ENCODE results near the gene FOXI1. TPM values are rescaled to one million over a fixed set of nuclear protein-coding genes. Genes with fewer than 3 reads are reported as not detected.

Gene FOXI1
- total RNA-seq, 1 donor from 2014 or later = not detected

DNA sequence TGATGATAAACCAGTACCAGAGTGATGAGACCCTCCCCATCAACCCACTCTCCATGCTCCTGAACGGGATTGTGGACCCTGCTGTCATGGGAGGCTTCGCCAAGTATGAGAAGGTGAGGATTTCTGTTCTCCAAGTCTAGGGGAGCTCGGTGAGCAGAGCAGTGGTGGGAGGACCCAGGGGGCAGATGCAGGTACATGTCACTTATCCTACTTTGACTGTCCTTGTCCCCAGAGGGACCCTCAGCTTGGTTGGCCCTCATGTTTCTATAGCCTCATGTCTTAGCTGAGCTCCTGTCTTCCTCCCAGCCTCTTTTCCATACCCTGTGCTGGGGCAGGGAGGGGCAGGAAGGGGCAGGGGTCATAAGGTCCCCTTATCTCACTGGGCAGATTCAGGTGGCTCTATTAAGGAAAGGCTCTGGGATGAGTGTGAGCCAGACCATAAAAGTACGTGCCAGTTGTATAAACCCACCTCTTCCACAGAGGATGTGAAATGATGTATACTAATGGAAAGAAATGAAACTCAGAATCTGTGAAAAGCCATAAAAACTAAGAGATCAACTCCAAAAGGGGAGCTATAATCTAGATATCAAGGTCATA is 38.0 kb upstream of the FOXI1 start:
- Mint-ChIP-seq H3K9me3 (ENCODE audit: low read depth) (no peaks in the 10 kb centered on the region), H3K27me3 (peaks cover 19% of the 10 kb centered on the region)
- TF ChIP-seq CTCF (IDR thresholded peaks at IDR 0.05; ENCODE audit: unreplicated experiment) = no peak

DNA sequence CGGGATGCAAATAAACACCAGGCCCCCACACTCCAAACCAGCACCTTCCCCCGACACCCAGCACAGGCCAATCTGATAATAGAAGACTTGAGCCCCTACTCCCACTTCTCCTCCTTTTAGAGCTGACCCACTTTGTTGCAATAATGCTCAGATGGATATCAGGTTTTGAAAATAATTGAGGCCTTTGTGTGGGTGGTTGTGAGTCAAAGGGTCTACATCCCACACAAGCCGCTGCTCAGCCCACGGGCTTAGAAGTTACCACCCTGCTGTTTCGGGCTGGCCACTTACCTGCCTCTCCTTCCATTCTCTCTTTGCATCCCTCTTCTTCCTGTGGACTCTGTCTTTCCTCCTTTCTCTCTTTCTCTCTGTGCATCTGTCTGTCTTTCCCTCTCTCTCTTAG is 36.2 kb upstream of the FOXI1 start:
- no peaks in the 10 kb centered on the region for H3K4me1 Mint-ChIP-seq (ENCODE audit: low read depth)
- DNase-seq (ENCODE audit: low spot score, unreplicated experiment) = no peak
- H3K4me3 Mint-ChIP-seq (ENCODE audit: low read depth) = no peak overlapping the region
- TF ChIP-seq CTCF (IDR thresholded peaks at IDR 0.05; ENCODE audit: unreplicated experiment) = no peak
- no peaks in the 10 kb centered on the region for H3K9me3 Mint-ChIP-seq (ENCODE audit: low read depth)
- no peaks in the 10 kb centered on the region for H3K36me3 Mint-ChIP-seq (ENCODE audit: insufficient read depth)
- H3K27ac Mint-ChIP-seq = no peak overlapping the region
- peaks cover 20% of the 10 kb centered on the region for H3K27me3 Mint-ChIP-seq

More for the DNA sequence above, 38.0 kb upstream of the FOXI1 start:
- H3K4me1 Mint-ChIP-seq (ENCODE audit: low read depth) = no peaks in the 10 kb centered on the region
- H3K4me3 Mint-ChIP-seq (ENCODE audit: low read depth) = no peak overlapping the region
- no peak for DNase-seq (ENCODE audit: low spot score, unreplicated experiment)
- no peaks in the 10 kb centered on the region for H3K36me3 Mint-ChIP-seq (ENCODE audit: insufficient read depth)
- no peak overlapping the region for H3K27ac Mint-ChIP-seq

GRCh38 chr5:170070556-170071412 is 34.9 kb upstream of the FOXI1 start:
- no peak overlapping the region for H3K4me3 Mint-ChIP-seq (ENCODE audit: low read depth)
- peak; percentile 47 for DNase-seq (ENCODE audit: low spot score, unreplicated experiment)
- no peaks in the 10 kb centered on the region for H3K36me3 Mint-ChIP-seq (ENCODE audit: insufficient read depth)
- H3K9me3 Mint-ChIP-seq (ENCODE audit: low read depth) = no peaks in the 10 kb centered on the region
- H3K27ac Mint-ChIP-seq = no peak overlapping the region
- no peaks in the 10 kb centered on the region for H3K4me1 Mint-ChIP-seq (ENCODE audit: low read depth)
- peak; percentile 88 for TF ChIP-seq CTCF (IDR thresholded peaks at IDR 0.05; ENCODE audit: unreplicated experiment)
- H3K27me3 Mint-ChIP-seq = peaks cover 30% of the 10 kb centered on the region

- Mint-ChIP-seq H3K36me3 (ENCODE audit: insufficient read depth) (no peaks in the 10 kb centered on the region), H3K9me3 (ENCODE audit: low read depth) (no peaks in the 10 kb centered on the region), H3K4me1 (ENCODE audit: low read depth) (no peaks in the 10 kb centered on the region), H3K27me3 (peaks cover 31% of the 10 kb centered on the region), H3K4me3 (ENCODE audit: low read depth) (no peak overlapping the region), H3K27ac (no peak overlapping the region)
- no peak for TF ChIP-seq CTCF (IDR thresholded peaks at IDR 0.05; ENCODE audit: unreplicated experiment)
- no peak for DNase-seq (ENCODE audit: low spot score, unreplicated experiment)
Measured at GRCh38 chr5:170071748-170072147, 33.9 kb upstream of the FOXI1 start.

GRCh38 chr5:170075696-170076095 is 30.0 kb upstream of the FOXI1 start:
- H3K27me3 Mint-ChIP-seq = peaks cover 36% of the 10 kb centered on the region
- TF ChIP-seq CTCF (IDR thresholded peaks at IDR 0.05; ENCODE audit: unreplicated experiment) = no peak
- DNase-seq (ENCODE audit: low spot score, unreplicated experiment) = no peak
- no peak overlapping the region for H3K27ac Mint-ChIP-seq
- H3K36me3 Mint-ChIP-seq (ENCODE audit: insufficient read depth) = no peaks in the 10 kb centered on the region
- no peak overlapping the region for H3K4me3 Mint-ChIP-seq (ENCODE audit: low read depth)
- H3K9me3 Mint-ChIP-seq (ENCODE audit: low read depth) = no peaks in the 10 kb centered on the region
- no peaks in the 10 kb centered on the region for H3K4me1 Mint-ChIP-seq (ENCODE audit: low read depth)
